Measurements from ENCODE around the gene GORASP1.

DNA sequence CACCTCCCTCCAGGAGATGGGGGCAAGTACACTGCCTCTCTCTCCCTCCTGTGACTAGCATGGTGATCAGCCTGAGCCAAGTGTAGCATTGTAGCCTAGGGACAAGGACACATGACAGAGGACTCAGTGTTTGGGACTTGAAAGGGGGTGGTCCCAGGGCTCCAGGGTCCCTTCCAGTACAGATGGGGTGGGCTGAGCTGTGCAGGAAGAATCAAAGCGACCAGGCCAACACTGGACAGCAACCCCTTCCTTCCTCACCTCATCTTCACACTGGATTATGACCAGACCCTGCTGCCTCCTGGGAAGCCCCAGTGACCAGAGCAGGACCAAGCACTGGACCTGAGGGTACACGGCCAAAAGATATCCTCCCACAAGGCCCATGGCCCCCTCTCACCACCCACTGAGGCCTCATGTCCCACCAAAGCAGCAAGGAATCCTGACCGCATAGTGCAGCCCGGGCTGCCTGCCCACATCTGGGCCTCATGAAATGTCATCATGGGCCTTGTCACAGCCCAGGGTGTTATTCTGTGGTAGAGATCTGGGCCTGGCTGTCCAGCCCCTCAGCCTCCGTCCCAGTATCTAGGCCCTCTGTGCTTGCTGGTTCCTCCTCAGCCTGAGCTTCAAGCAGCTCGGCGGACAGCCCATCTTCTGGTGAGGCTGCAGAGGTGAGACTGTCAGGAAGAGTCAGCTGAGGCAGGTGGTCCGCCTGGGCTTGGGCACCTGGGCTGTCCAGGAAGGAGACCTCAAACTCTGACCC lies 9.5 kb downstream of the GORASP1 start:
- TF ChIP-seq POLR2A (IDR thresholded peaks at IDR 0.05) = no peak
- TF ChIP-seq, protein P1, sequence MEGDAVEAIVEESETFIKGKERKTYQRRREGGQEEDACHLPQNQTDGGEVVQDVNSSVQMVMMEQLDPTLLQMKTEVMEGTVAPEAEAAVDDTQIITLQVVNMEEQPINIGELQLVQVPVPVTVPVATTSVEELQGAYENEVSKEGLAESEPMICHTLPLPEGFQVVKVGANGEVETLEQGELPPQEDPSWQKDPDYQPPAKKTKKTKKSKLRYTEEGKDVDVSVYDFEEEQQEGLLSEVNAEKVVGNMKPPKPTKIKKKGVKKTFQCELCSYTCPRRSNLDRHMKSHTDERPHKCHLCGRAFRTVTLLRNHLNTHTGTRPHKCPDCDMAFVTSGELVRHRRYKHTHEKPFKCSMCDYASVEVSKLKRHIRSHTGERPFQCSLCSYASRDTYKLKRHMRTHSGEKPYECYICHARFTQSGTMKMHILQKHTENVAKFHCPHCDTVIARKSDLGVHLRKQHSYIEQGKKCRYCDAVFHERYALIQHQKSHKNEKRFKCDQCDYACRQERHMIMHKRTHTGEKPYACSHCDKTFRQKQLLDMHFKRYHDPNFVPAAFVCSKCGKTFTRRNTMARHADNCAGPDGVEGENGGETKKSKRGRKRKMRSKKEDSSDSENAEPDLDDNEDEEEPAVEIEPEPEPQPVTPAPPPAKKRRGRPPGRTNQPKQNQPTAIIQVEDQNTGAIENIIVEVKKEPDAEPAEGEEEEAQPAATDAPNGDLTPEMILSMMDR (IDR thresholded peaks at IDR 0.05 in 8 of 11, conservative IDR thresholded peaks at IDR 0.05 in 3 of 11) = no peak
- TF ChIP-seq POLR2AphosphoS5 (IDR thresholded peaks at IDR 0.05) = peak in 2 of 3 donors; percentile 15 to 39

Measured in spleen (tissue), 7 donors.